Epidermal melanocyte (primary cell): ENCODE data around the gene P2RX2.

Source experiments
- DNase-seq: peaks from one replicate; pipeline ENCODE4 v3.0.0; 2011; ENCODE audit warnings: low spot score; ENCODE audit not compliant: insufficient read length

P2RX2 gene

DNA sequence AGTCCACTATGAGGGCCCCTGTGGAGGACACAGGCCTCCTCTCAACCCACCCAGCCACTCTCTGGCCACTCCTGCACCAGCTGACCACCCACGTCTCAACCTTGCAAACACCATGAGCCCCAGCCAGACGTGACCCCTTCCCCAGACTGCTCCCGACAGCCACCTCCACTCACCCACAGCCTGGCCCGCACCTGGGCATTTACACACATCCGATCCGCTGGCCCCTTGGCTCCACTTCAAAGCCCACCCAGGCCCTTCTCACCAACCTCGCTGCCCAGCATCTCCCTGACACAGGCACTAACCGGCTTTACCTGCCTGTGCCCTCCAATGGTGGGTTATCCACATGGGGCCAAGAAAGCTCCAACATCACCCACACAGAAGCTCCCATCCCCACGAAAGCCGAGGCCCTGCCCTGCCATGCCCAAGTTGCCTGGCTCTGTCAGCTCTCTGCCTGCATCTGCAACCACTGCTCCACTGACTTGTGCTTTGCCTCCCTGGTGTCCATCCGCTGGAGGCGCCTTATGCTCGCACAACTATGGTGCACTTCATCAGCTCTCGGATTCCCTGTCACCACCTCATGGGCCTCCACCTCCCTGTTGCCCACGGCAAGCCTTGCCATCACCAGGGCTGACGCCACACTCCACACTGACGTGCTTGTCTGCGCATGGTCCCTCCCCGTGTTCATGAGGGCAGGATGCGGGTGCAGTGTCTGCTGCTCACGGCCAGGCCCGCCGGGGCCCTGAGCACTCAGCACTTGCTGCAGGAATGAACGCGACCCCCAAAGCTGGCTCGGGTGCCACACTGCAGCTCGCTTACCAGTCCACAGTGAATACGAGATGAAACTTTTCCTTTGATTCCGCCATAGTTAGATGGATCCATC, 16.7 kb downstream of the P2RX2 start:
- no peak for DNase-seq

DNA sequence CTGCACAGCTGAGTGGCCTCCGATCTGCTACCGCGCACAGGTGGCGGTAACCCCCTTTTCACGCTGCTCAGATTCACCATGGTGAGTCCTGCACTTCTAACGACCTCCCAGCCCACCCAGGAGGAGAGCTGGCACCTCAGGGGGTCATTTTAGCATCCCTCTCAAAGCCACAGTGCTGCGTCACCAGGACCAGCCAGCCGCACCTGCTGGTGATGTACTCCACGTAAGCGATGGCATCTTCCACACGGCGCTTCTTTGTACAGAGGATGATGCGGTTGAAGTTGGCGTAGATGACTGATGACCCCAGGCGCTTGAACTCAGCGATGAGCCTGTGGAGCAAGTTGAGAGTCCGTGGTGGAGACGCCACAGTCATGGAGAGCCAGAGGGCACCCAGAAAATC, 19.2 kb downstream of the P2RX2 start:
- DNase-seq = no peak

DNA sequence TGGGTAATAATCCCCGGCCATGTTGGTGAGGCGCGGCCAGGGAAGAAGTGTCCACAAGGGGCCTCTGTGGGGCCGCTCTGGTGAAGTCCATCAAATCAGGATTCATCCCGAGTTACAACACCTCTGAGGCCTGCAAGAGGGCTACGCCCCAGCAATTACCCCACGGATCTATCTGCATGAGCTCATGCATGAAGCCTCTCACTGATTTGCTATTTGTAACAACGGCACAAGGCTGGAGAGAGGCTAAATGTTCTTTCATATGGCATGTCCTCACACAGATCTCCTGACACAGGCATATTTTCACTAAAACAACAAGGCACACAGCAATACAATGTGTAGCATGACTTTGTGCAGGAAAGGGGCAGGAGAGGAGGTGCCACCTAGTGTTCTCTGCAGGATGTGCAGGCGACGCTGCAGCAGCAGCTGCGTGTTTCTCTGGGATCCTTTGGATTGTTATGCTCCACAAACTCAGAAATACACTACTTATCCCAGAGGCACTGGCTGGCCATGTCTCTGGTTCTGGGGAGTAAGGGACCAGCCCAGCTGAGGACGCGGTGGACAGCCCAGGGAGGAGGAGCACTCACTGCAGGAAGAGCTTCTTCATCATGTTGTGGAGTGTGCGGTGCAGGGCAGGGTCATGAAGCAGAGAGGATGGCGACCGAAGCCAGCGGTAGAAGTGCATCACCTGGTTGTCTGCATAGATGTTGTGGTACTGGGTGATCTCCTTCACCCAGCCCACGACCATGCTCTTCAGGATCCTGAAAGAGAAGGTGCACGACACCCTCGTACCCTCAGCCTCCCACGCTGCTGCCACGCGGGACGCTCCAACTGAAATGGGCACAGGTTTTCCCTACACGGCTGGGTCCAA, 20.2 kb downstream of the P2RX2 start:
- DNase-seq = peak; percentile 53

DNA sequence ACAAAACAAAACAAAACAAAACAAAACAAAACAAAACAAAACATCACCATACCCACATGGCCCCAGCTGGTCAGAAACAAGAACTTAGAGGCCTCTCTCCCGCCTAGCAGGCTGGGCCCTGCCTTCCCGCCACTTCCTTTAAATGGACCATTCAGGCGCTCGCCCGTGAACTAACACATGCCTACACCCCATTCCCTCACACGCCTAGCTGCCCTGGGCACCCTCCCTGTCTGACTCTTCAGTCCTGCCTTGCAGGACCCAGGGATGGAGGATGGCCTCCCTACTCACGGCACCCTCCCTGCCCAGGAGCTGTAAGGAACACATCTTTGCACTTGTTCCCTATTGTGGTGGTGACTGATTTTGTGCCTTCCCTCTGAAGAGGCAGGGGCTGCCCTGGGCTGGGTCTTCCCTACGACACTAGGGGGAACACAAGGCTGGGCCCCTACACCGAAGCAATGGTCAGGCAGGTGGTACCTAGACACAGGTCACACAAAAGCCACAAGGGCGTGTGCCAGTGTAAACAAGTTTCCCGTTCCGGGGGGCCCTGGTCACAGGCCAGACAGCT, 21.5 kb downstream of the P2RX2 start:
- no peak for DNase-seq

GRCh38 chr12:132640936-132641335, 22.4 kb downstream of the P2RX2 start:
- DNase-seq = no peak

DNA sequence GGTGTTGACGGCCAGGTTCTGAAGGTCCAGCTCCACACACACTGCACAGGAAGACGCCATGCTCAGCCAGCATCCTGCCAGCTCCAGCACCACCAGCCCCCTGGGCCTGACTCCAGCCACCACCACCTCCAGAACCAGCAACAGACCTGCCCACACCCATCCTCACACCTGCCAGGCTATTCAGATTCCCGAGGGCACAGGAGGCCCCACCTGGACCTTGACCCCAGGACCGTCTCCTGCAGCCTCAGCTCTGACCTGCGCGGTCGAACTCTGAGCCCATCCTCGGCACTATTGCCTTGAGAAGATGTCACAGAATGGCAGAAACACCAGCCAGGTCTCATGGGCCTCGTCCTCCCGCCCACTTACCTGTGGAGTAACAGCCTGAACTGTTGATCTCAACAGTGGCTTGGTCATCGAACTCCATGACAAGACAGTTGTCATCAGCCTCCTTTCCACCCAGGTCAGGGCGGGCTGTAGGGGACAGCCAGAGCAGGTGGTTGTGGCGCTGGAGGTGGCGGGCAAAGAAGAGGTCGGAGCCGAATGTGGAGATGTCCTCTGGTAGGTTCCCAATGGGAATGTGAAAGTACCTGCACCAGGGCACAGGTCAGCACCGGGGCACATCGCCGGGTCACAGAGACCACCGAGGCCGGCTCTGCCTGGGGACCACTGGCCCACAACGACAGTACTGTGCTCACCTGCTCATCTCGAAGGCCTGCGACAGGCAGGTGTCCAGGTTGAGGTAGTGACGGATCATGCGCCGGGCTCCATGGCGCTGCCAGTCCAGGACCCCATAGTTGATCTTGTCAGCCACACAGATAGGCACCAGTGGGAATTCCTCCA, 23.5 kb downstream of the P2RX2 start:
- no peak for DNase-seq

GRCh38 chr12:132642846-132643835, 24.6 kb downstream of the P2RX2 start:
- no peak for DNase-seq

- no peak for DNase-seq
Observed at GRCh38 chr12:132646850-132647249, 28.3 kb downstream of the P2RX2 start.

GRCh38 chr12:132647858-132648257, 29.3 kb downstream of the P2RX2 start:
- no peak for DNase-seq

DNA sequence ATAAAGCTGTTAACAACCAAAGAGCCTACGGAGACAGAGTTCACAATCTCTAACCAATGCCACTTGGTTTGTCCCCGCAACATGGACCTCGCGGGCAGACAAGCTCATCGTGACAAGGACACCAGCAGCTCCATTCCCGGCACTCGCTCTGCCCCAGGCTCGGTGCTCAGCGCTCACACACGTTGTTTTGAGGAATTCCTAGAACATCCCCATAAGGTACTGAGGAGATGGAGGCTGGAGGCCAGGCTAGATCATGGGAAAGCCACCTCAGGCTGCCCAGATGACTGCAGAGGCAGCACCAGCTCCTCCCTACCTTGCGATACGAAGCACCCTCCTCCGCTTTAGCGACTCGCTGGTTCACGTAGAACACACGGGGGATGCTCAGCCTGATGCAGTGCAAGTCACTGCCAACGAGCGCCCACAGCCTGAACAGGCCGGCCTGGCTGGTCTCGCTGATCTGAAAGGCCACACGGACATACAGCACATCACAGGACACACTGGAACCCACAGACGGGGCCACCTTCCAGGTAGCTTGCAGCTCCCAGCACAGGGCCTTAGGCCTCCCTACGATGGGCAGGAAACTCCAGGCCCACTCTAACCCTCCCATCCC, 30.1 kb downstream of the P2RX2 start:
- no peak for DNase-seq

DNA sequence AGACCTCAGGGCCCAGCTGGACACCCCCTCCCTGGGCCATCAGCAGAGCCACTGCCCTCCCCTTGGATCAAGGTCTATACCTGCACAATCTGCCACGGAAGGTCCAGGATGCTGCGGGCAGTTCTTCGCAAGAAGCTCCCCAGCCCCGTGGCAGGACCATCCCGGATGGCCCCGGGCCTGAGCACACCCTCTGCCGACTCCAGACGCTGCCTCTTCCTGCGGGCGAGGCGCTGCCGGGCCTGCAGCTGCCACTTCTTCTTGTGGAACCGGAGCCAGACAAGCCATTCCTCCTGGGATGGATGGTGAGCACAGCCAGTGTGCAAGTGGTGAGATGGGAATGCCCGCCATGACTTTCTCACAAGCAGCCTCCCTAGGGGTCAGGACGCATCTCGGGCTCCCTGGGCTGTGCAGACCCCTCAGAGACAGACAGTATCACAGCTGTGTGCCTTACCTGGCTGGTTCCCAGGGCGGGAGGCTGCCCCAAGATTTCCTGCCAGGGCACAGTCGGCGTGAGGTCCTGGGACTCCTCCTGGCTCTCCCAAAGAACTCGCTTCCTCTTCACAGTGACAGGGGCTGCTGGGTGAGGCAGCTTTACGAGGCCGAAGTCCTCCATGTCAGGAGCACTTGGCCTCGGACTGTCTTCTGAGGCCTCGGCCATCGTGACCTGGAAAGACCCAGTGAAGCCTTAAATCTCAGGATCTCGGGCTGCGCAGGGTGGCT, 30.8 kb downstream of the P2RX2 start:
- DNase-seq = no peak

GRCh38 chr12:132651444-132652100, 33.0 kb downstream of the P2RX2 start:
- no peak for DNase-seq

- DNase-seq = no peak
Observed at GRCh38 chr12:132653567-132654290, 35.2 kb downstream of the P2RX2 start.

GRCh38 chr12:132657004-132657727, 38.6 kb downstream of the P2RX2 start:
- DNase-seq = no peak

DNA sequence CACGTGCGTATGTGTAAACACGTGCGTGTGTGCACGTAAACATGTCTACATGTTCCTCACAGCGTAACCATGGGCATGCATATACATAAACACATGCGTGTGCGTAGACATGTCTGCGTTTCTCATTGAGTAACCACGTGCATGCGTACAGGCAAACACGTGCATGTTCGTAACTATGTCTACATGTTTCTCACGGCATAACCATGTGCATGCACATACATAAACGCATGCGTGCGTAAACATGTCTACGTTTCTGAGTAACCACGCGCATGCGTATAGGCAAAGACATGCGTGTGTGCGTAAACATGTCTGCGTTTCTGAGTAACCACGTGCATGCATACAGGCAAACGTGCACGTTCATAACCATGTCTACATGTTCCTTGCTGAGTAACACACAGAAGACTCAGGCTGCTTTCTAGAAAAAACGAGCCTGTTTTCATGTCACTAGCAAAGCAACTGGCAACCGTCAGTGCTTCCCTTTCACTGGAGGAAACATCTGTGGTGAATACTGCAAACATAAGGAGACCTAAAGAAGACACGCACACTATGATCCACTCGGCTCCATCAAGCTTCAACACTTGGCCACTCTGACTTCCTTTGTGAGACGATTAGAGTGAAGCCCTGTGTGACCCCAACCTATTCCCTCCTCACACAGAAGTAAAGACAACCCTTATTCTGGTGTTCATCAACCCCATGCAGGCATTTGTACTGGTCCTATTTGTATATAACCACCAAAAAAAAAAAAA, 39.7 kb downstream of the P2RX2 start:
- no peak for DNase-seq

- DNase-seq = no peak
Observed at GRCh38 chr12:132659146-132659545, 40.6 kb downstream of the P2RX2 start.
